PC-9 (cell line): ENCODE measurements around the gene CS. TPM values are rescaled to one million over a fixed set of nuclear protein-coding genes. Genes with fewer than 3 reads are reported as not detected.
"Not testable (repeated sequence)": the region's sequence is repeated elsewhere in the genome, so short reads cannot be mapped to it uniquely, and the experiment has no call there.

Experiments
- BruUV-seq: library from RNA; stranded (reverse); fragments of 400-500 nt; replicated peaks from 2 replicates; lab custom pipeline; 2021; lab: Mats Ljungman, UMichigan
- CTCF ChIA-PET: fragments of 300-600 bp; sonication (Branson Sonifier 250); formaldehyde crosslinking; loops from one replicate; lab custom pipeline; 2022; ENCODE audit warnings: antibody characterized with exemption; lab: Charles Lee
- POLR2A ChIA-PET: fragments of 300-600 bp; sonication (Branson Sonifier 250); formaldehyde crosslinking; loops from one replicate; lab custom pipeline; 2022; ENCODE audit warnings: antibody characterized with exemption; ENCODE audit not compliant: unreplicated experiment; lab: Charles Lee
- DNase-seq, 2 experiments: peaks; one replicate each; pipeline versions ENCODE4 v3.0.0 to v3.0.0-alpha.2; 2015 to 2022; ENCODE audit warnings: mixed read lengths in 1 of 2
- H2AFZ ChIP-seq: fragments of 200-600 bp; sonication (generic); 2 replicates; pipeline ENCODE4 v1.8.1; 2017; ENCODE audit warnings: antibody characterized with exemption
- H3F3A ChIP-seq: fragments of 200-600 bp; sonication (generic); 2 replicates; pipeline ENCODE4 v1.8.1; 2017; ENCODE audit warnings: antibody characterized with exemption, mild to moderate bottlenecking, low read depth; ENCODE audit not compliant: insufficient read depth
- H3K27ac ChIP-seq: fragments of 200-600 bp; sonication (generic); 2 replicates; pipeline ENCODE4 v1.6.1; 2016; ENCODE audit warnings: mixed run types
- H3K27me3 ChIP-seq: fragments of 200-600 bp; sonication (generic); 2 replicates; pipeline ENCODE4 v1.6.1; 2016; ENCODE audit warnings: low read depth, mixed run types; ENCODE audit not compliant: insufficient read depth
- H3K36me3 ChIP-seq: fragments of 200-600 bp; sonication (generic); 2 replicates; pipeline ENCODE4 v1.6.1; 2016; ENCODE audit warnings: low read depth, mixed run types
- H3K4me1 ChIP-seq: fragments of 200-600 bp; sonication (generic); replicated peaks from 2 replicates; pipeline ENCODE4 v1.6.1; 2016; ENCODE audit warnings: mixed run types; ENCODE audit not compliant: insufficient read depth
- H3K4me2 ChIP-seq: fragments of 200-600 bp; sonication (generic); 2 replicates; pipeline ENCODE4 v1.6.1; 2017; ENCODE audit warnings: mixed run types
- H3K4me3 ChIP-seq: fragments of 200-600 bp; sonication (generic); 2 replicates; pipeline ENCODE4 v1.6.1; 2016; ENCODE audit warnings: mixed run types
- H3K79me2 ChIP-seq: fragments of 200-600 bp; sonication (generic); 2 replicates; pipeline ENCODE4 v1.6.1; 2017; ENCODE audit warnings: low read depth, mixed run types
- H3K9me2 ChIP-seq: fragments of 200-600 bp; sonication (generic); 2 replicates; pipeline ENCODE4 v1.8.1; 2017; ENCODE audit warnings: mild to moderate bottlenecking; ENCODE audit not compliant: insufficient read depth
- H3K9me3 ChIP-seq: fragments of 200-600 bp; sonication (generic); 2 replicates; pipeline ENCODE4 v1.8.1; 2016; ENCODE audit warnings: low read depth; ENCODE audit not compliant: insufficient read depth
- H4K20me1 ChIP-seq: fragments of 200-600 bp; sonication (generic); 2 replicates; pipeline ENCODE4 v1.8.1; 2017; ENCODE audit not compliant: insufficient read depth
- EZH2 ChIP-seq: fragments of 200-600 bp; sonication (generic); IDR thresholded peaks from 2 replicates; pipeline ENCODE4 v1.8.0; 2017; ENCODE audit warnings: antibody characterized with exemption, low read depth
- intact Hi-C: fragments of 100-400 bp; cut with micrococcal nuclease; formaldehyde crosslinking; loops from one replicate; pipeline ENCODE4 v1.10.0; 2022; ENCODE audit not compliant: unreplicated experiment
- total RNA-seq: library from RNA; stranded (reverse); gene quantifications from 2 replicates; pipeline ENCODE4 v1.2.3, GENCODE V29; 2021
- TF ChIP-seq, protein P1 (sequence below): fragments of 200-600 bp; sonication (generic); conservative IDR thresholded peaks from 2 replicates; pipeline ENCODE4 v1.6.1; 2017; ENCODE audit warnings: mixed run types, antibody characterized with exemption, mild to moderate bottlenecking, moderate library complexity

CS gene
- total RNA-seq, 1 experiment from 2014 or later: 205 TPM

- Histone ChIP-seq H3K27me3 (no peaks in the 10 kb centered on the region), H3K27ac (no peak overlapping the region), H3K4me3 (no peak overlapping the region), H3K9me3 (no peaks in the 10 kb centered on the region), H3K79me2 (no peaks in the 10 kb centered on the region), H4K20me1 (no peaks in the 10 kb centered on the region; the same call in 1 of the 2 replicates), H3K4me1 (no peaks in the 10 kb centered on the region), H3K36me3 (peaks cover 27% of the 10 kb centered on the region), H3F3A (peaks cover 14% of the 10 kb centered on the region; the same call in 1 of the 2 replicates), H3K4me2 (no peak overlapping the region), H2AFZ (no peak overlapping the region), H3K9me2 (no peaks in the 10 kb centered on the region)
- intact Hi-C loops: no loop called here
- no TSS peak for BruUV-seq
- DNase-seq: no peak
- CTCF ChIA-PET: no interaction called here
- TF ChIP-seq, protein P1, sequence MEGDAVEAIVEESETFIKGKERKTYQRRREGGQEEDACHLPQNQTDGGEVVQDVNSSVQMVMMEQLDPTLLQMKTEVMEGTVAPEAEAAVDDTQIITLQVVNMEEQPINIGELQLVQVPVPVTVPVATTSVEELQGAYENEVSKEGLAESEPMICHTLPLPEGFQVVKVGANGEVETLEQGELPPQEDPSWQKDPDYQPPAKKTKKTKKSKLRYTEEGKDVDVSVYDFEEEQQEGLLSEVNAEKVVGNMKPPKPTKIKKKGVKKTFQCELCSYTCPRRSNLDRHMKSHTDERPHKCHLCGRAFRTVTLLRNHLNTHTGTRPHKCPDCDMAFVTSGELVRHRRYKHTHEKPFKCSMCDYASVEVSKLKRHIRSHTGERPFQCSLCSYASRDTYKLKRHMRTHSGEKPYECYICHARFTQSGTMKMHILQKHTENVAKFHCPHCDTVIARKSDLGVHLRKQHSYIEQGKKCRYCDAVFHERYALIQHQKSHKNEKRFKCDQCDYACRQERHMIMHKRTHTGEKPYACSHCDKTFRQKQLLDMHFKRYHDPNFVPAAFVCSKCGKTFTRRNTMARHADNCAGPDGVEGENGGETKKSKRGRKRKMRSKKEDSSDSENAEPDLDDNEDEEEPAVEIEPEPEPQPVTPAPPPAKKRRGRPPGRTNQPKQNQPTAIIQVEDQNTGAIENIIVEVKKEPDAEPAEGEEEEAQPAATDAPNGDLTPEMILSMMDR: no peak
- TF ChIP-seq EZH2: no peak
- POLR2A ChIA-PET: no interaction called here
Observed at GRCh38 chr12:56274299-56274698, 25.8 kb downstream of the CS start.

GRCh38 chr12:56272468-56272867 is 27.7 kb downstream of the CS start:
- CTCF ChIA-PET: interaction anchor here (0.5 kb wide), 1 partner anchor 20 kb away, joined by 6 read pairs; no protein-coding TSS in a partner anchor
- DNase-seq, H3K9me3 ChIP-seq, H3K4me1 ChIP-seq, H3K9me2 ChIP-seq, H3K4me2 ChIP-seq, intact Hi-C loops, H4K20me1 ChIP-seq, H3K79me2 ChIP-seq, H3K4me3 ChIP-seq, H3K27me3 ChIP-seq, H2AFZ ChIP-seq, H3K27ac ChIP-seq, POLR2A ChIA-PET: not testable (repeated sequence)
- H3F3A ChIP-seq: peaks cover 29% of the 10 kb centered on the region; the same call in 1 of the 2 replicates
- TSS peak; percentile 41 for BruUV-seq
- H3K36me3 ChIP-seq: peaks cover 14% of the 10 kb centered on the region

- TF ChIP-seq, protein P1: peak; percentile 39; the same call in 1 of the 2 replicates
- no peak for TF ChIP-seq EZH2
- CTCF ChIA-PET: interaction anchor here (0.5 to 0.6 kb wide), 3 partner anchors 33 to 297 kb away, joined by 3 to 17 read pairs (median 5); no protein-coding TSS in a partner anchor
- no peaks in the 10 kb centered on the region for H3K9me2 ChIP-seq
- H3K9me3 ChIP-seq: no peaks in the 10 kb centered on the region
- BruUV-seq: no TSS peak
- H3K4me2 ChIP-seq: no peak overlapping the region
- H3F3A ChIP-seq: peaks cover 32% of the 10 kb centered on the region; the same call in 1 of the 2 replicates
- no peaks in the 10 kb centered on the region for H3K27me3 ChIP-seq
- H3K4me1 ChIP-seq: peaks cover 4% of the 10 kb centered on the region; the same call in 1 of the 2 replicates
- intact Hi-C loops: no loop called here
- no peak overlapping the region for H3K4me3 ChIP-seq
- H4K20me1 ChIP-seq: no peaks in the 10 kb centered on the region
- H3K36me3 ChIP-seq: peaks cover 14% of the 10 kb centered on the region
- H2AFZ ChIP-seq: no peak overlapping the region
- H3K79me2 ChIP-seq: no peaks in the 10 kb centered on the region
- no peak overlapping the region for H3K27ac ChIP-seq
- POLR2A ChIA-PET: interaction anchor here (0.6 kb wide), 1 partner anchor 224 kb away, joined by 6 read pairs; no protein-coding TSS in a partner anchor
- DNase-seq: no peak
Observed at GRCh38 chr12:56271031-56271430, 29.1 kb downstream of the CS start.
